ENCODE data around the gene ELN.

GRCh38 chr7:73980206-73980605 is 47.8 kb upstream of the ELN start:
- TF ChIP-seq CTCF (IDR thresholded peaks at IDR 0.05), result no peak
- no peak for TF ChIP-seq EZH2phosphoT487 (IDR thresholded peaks at IDR 0.05)
